ENCODE results near the gene ZNRD2.

The ZNRD2 gene

GRCh38 chr11:65598258-65598699 is 28.0 kb downstream of the ZNRD2 start:
- TF ChIP-seq CTCF (IDR thresholded peaks at IDR 0.05; ENCODE audit: poor library complexity, severe bottlenecking) = no peak
- H3K4me1 ChIP-seq (ENCODE audit: insufficient read depth, poor library complexity, severe bottlenecking) = peaks cover under 1% of the 10 kb centered on the region
- no peak for DNase-seq (ENCODE audit: low spot score)
- ATAC-seq (ENCODE audit: low read depth) = no peak
- H3K4me3 ChIP-seq (ENCODE audit: severe bottlenecking) = no peak overlapping the region
- H3K36me3 ChIP-seq (ENCODE audit: low read depth) = peaks cover 11% of the 10 kb centered on the region; the same call in 1 of the 2 replicates
- no peaks in the 10 kb centered on the region for H3K9me3 ChIP-seq (ENCODE audit: severe bottlenecking)
- no peaks in the 10 kb centered on the region for H3K27me3 ChIP-seq (ENCODE audit: insufficient read depth, poor library complexity, severe bottlenecking)
- H3K27ac ChIP-seq (ENCODE audit: poor library complexity, severe bottlenecking) = no peak overlapping the region

- Histone ChIP-seq H3K9me3 (ENCODE audit: severe bottlenecking) (no peaks in the 10 kb centered on the region), H3K4me1 (ENCODE audit: insufficient read depth, poor library complexity, severe bottlenecking) (no peaks in the 10 kb centered on the region), H3K27ac (ENCODE audit: poor library complexity, severe bottlenecking) (no peak overlapping the region), H3K4me3 (ENCODE audit: severe bottlenecking) (no peak overlapping the region), H3K36me3 (ENCODE audit: low read depth) (peaks cover 11% of the 10 kb centered on the region; the same call in 1 of the 2 replicates), H3K27me3 (ENCODE audit: insufficient read depth, poor library complexity, severe bottlenecking) (no peaks in the 10 kb centered on the region)
- TF ChIP-seq CTCF (IDR thresholded peaks at IDR 0.05; ENCODE audit: poor library complexity, severe bottlenecking) = no peak
- DNase-seq (ENCODE audit: low spot score) = no peak
- ATAC-seq (ENCODE audit: low read depth) = no peak
Observed at GRCh38 chr11:65599216-65599954, 29.1 kb downstream of the ZNRD2 start.

GRCh38 chr11:65599955-65600246 is 29.6 kb downstream of the ZNRD2 start:
- H3K27me3 ChIP-seq (ENCODE audit: insufficient read depth, poor library complexity, severe bottlenecking) = no peaks in the 10 kb centered on the region
- DNase-seq (ENCODE audit: low spot score) (no peak), ATAC-seq (ENCODE audit: low read depth) (no peak)
- no peaks in the 10 kb centered on the region for H3K4me1 ChIP-seq (ENCODE audit: insufficient read depth, poor library complexity, severe bottlenecking)
- no peaks in the 10 kb centered on the region for H3K9me3 ChIP-seq (ENCODE audit: severe bottlenecking)
- no peak overlapping the region for H3K27ac ChIP-seq (ENCODE audit: poor library complexity, severe bottlenecking)
- H3K4me3 ChIP-seq (ENCODE audit: severe bottlenecking) = no peak overlapping the region
- no peak for TF ChIP-seq CTCF (IDR thresholded peaks at IDR 0.05; ENCODE audit: poor library complexity, severe bottlenecking)
- H3K36me3 ChIP-seq (ENCODE audit: low read depth) = peaks cover 12% of the 10 kb centered on the region; the same call in 1 of the 2 replicates

- Histone ChIP-seq H3K4me1 (ENCODE audit: insufficient read depth, poor library complexity, severe bottlenecking) (no peaks in the 10 kb centered on the region), H3K9me3 (ENCODE audit: severe bottlenecking) (no peaks in the 10 kb centered on the region), H3K36me3 (ENCODE audit: low read depth) (peaks cover 27% of the 10 kb centered on the region), H3K27ac (ENCODE audit: poor library complexity, severe bottlenecking) (no peak overlapping the region), H3K27me3 (ENCODE audit: insufficient read depth, poor library complexity, severe bottlenecking) (no peaks in the 10 kb centered on the region), H3K4me3 (ENCODE audit: severe bottlenecking) (no peak overlapping the region)
- TF ChIP-seq CTCF (IDR thresholded peaks at IDR 0.05; ENCODE audit: poor library complexity, severe bottlenecking) = no peak
- ATAC-seq (ENCODE audit: low read depth) (no peak), DNase-seq (ENCODE audit: low spot score) (no peak)
Observed at GRCh38 chr11:65604258-65604657, 34.0 kb downstream of the ZNRD2 start.

- peaks cover 27% of the 10 kb centered on the region for H3K36me3 ChIP-seq (ENCODE audit: low read depth)
- no peak overlapping the region for H3K27ac ChIP-seq (ENCODE audit: poor library complexity, severe bottlenecking)
- DNase-seq (ENCODE audit: low spot score) (no peak), ATAC-seq (ENCODE audit: low read depth) (peak; percentile 83)
- no peaks in the 10 kb centered on the region for H3K4me1 ChIP-seq (ENCODE audit: insufficient read depth, poor library complexity, severe bottlenecking)
- no peaks in the 10 kb centered on the region for H3K27me3 ChIP-seq (ENCODE audit: insufficient read depth, poor library complexity, severe bottlenecking)
- H3K4me3 ChIP-seq (ENCODE audit: severe bottlenecking) = no peak overlapping the region
- no peaks in the 10 kb centered on the region for H3K9me3 ChIP-seq (ENCODE audit: severe bottlenecking)
- TF ChIP-seq CTCF (IDR thresholded peaks at IDR 0.05; ENCODE audit: poor library complexity, severe bottlenecking) = no peak
Observed at GRCh38 chr11:65606876-65607613, 36.8 kb downstream of the ZNRD2 start.
